WTC11 (cell line): ENCODE data around the gene GRK3. TPM values are rescaled to one million over a fixed set of nuclear protein-coding genes. Genes with fewer than 3 reads are reported as not detected.

ENCODE experiments used
- ATAC-seq: fragments of 200-7000 bp; cut with Tn5 transposase; 2 replicates; pipeline ENCODE4 v1.10.0; 2021; ENCODE audit warnings: mild to moderate bottlenecking, moderate library complexity
- CTCF ChIA-PET: fragments of 300-600 bp; sonication (Branson Sonifier 250); formaldehyde crosslinking; loops from one replicate; lab custom pipeline; 2021; ENCODE audit warnings: antibody characterized with exemption; lab: Charles Lee
- POLR2A ChIA-PET: fragments of 350-600 bp; sonication (Branson Sonifier 250); formaldehyde crosslinking; loops from one replicate; lab custom pipeline; 2021; ENCODE audit warnings: antibody characterized with exemption; lab: Charles Lee
- DNase-seq: peaks from one replicate; pipeline ENCODE4 v3.0.0; 2021; ENCODE audit warnings: low spot score
- H3K27ac Mint-ChIP-seq: 2 replicates; pipeline ENCODE4 v1.8.0; 2021; ENCODE audit warnings: mixed read lengths
- H3K27me3 Mint-ChIP-seq: 2 replicates; pipeline ENCODE4 v1.8.0; 2021; ENCODE audit warnings: low read depth, mild to moderate bottlenecking, moderate library complexity, mixed read lengths
- H3K36me3 Mint-ChIP-seq: 2 replicates; pipeline ENCODE4 v1.8.0; 2021; ENCODE audit warnings: mixed read lengths
- H3K4me1 Mint-ChIP-seq: 2 replicates; pipeline ENCODE4 v1.8.0; 2022; ENCODE audit warnings: mixed read lengths
- H3K4me3 Mint-ChIP-seq: 2 replicates; pipeline ENCODE4 v1.8.0; 2021; ENCODE audit warnings: mild to moderate bottlenecking, moderate library complexity, mixed read lengths
- H3K9me3 Mint-ChIP-seq: 2 replicates; pipeline ENCODE4 v1.8.0; 2021; ENCODE audit warnings: mixed read lengths
- ELF4 ChIP-seq: sonication (generic); formaldehyde crosslinking; IDR thresholded peaks from 2 replicates; pipeline ENCODE4 v1.8.1; 2022; ENCODE audit warnings: low read depth, mild to moderate bottlenecking, moderate library complexity, missing genetic modification reagents
- EMX1 ChIP-seq: fragments of 250-450 bp; sonication (Bioruptor Pico); IDR thresholded peaks from 2 replicates; pipeline ENCODE4 v1.8.0; 2021; ENCODE audit warnings: mild to moderate bottlenecking
- ETV6 ChIP-seq: sonication (generic); formaldehyde crosslinking; IDR thresholded peaks from 2 replicates; pipeline ENCODE4 v1.8.1; 2022; ENCODE audit warnings: mild to moderate bottlenecking, missing genetic modification reagents
- FOXK1 ChIP-seq: sonication (generic); formaldehyde crosslinking; IDR thresholded peaks from 2 replicates; pipeline ENCODE4 v1.8.0; 2022; ENCODE audit warnings: mild to moderate bottlenecking, moderate library complexity, missing genetic modification reagents
- GABPB1 ChIP-seq: sonication (generic); formaldehyde crosslinking; IDR thresholded peaks from 2 replicates; pipeline ENCODE4 v1.8.1; 2023; ENCODE audit warnings: mild to moderate bottlenecking, missing genetic modification reagents
- JUN ChIP-seq: sonication (generic); formaldehyde crosslinking; IDR thresholded peaks from 2 replicates; pipeline ENCODE4 v1.8.0; 2023; ENCODE audit warnings: mild to moderate bottlenecking, missing genetic modification reagents
- NFYB ChIP-seq: sonication (generic); formaldehyde crosslinking; conservative IDR thresholded peaks from 2 replicates; pipeline ENCODE4 v1.8.0; 2022; ENCODE audit warnings: low read depth, missing genetic modification reagents
- NR2C2 ChIP-seq: sonication (generic); formaldehyde crosslinking; IDR thresholded peaks from 2 replicates; pipeline ENCODE4 v1.8.0; 2022; ENCODE audit warnings: mild to moderate bottlenecking, missing genetic modification reagents
- NR3C1 ChIP-seq: sonication (generic); formaldehyde crosslinking; conservative IDR thresholded peaks from 2 replicates; pipeline ENCODE4 v1.8.1; 2023; ENCODE audit warnings: low read depth, mild to moderate bottlenecking, missing genetic modification reagents
- SMAD4 ChIP-seq: sonication (generic); formaldehyde crosslinking; IDR thresholded peaks from 2 replicates; pipeline ENCODE4 v1.8.0; 2022; ENCODE audit warnings: mild to moderate bottlenecking, missing genetic modification reagents
- SOX15 ChIP-seq: fragments of 250-450 bp; sonication (Bioruptor Pico); IDR thresholded peaks from 2 replicates; pipeline ENCODE4 v1.9.0; 2021; ENCODE audit warnings: mild to moderate bottlenecking
- TCF7 ChIP-seq: sonication (generic); formaldehyde crosslinking; IDR thresholded peaks from 2 replicates; pipeline ENCODE4 v1.8.0; 2022; ENCODE audit warnings: mild to moderate bottlenecking, low read depth, missing genetic modification reagents, moderate library complexity
- TEAD1 ChIP-seq: sonication (generic); formaldehyde crosslinking; IDR thresholded peaks from 2 replicates; pipeline ENCODE4 v1.8.0; 2022; ENCODE audit warnings: mild to moderate bottlenecking, missing genetic modification reagents
- TEAD4 ChIP-seq: sonication (generic); formaldehyde crosslinking; IDR thresholded peaks from 2 replicates; pipeline ENCODE4 v1.8.0; 2022; ENCODE audit warnings: mild to moderate bottlenecking, missing genetic modification reagents
- ZNF219 ChIP-seq: sonication (generic); formaldehyde crosslinking; IDR thresholded peaks from 2 replicates; pipeline ENCODE4 v1.8.0; 2023; ENCODE audit warnings: missing genetic modification reagents, mild to moderate bottlenecking, borderline replicate concordance
- ZNF232 ChIP-seq: sonication (generic); formaldehyde crosslinking; IDR thresholded peaks from 2 replicates; pipeline ENCODE4 v1.8.0; 2022; ENCODE audit warnings: mild to moderate bottlenecking, missing genetic modification reagents
- total RNA-seq: library from RNA; stranded (reverse); gene quantifications from 3 replicates; pipeline ENCODE4 v1.2.3, GENCODE V29; 2021
- TF ChIP-seq, protein P1 (sequence below): sonication (generic); formaldehyde crosslinking; IDR thresholded peaks from 2 replicates; pipeline ENCODE4 v1.8.1; 2023; ENCODE audit warnings: mild to moderate bottlenecking, missing genetic modification reagents, moderate library complexity
- TF ChIP-seq, protein P2 (sequence below): sonication (generic); formaldehyde crosslinking; IDR thresholded peaks from 2 replicates; pipeline ENCODE4 v1.8.1; 2023; ENCODE audit warnings: mild to moderate bottlenecking, missing genetic modification reagents, moderate library complexity
- TF ChIP-seq, protein P3 (sequence below): sonication (generic); formaldehyde crosslinking; IDR thresholded peaks from 2 replicates; pipeline ENCODE4 v1.8.1; 2022; ENCODE audit warnings: mild to moderate bottlenecking, missing genetic modification reagents, moderate library complexity, borderline replicate concordance

Gene GRK3
- total RNA-seq, 1 experiment from 2014 or later = 27.1 TPM

DNA sequence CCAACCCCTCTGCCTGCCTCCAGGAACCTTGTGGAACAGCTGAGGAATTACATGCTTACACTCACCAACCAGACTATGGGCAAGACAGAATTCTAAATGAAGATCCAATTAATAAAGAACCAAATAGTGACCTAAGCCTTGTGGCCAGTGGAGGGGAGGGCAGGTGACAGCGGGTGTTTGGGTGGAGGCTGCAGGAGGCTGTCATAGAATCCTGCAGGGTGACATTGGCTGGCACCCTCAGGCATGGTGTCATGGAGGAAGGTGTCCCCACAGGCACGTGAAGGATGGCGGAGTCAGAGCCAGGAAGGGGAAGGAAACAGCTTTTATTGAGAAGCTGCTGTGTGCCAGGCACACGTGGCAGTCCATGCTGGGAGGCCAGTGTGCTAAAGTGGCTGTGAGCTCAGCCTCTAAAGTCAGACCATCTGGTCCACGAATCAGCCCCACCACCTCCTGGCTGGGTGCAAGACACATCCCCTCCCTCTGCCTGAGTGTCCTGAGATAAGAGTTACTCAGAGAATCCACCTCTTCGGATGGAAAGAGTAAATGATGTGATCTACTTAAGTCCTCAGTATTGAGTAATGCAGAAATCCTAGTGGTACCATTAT is 186.2 kb downstream of the GRK3 start (continued):
- no peak for TF ChIP-seq TEAD4
- no peak for TF ChIP-seq NR2C2 (CRISPR knock-in tag)
- TF ChIP-seq NR3C1 (CRISPR knock-in tag) = no peak

DNA sequence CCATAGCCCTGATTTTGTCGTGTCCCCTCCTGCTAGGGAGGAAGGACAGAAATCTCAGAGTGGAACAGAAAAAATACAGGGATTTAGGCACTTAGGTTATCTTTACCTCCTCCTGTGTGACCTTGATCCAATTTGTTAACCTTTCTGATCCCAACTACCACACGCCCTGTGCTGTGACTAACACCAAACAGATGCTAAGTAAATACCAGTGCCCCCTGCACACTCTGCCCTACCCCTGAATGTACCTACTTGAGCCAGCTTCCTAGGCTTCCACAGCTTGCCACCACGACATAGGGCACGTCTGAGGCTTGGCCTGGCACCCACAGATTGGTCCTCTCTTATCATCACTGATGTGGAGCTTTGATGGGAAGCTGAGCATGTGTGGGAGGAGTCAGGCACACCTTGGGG is 186.7 kb downstream of the GRK3 start:
- TF ChIP-seq TCF7 (CRISPR knock-in tag) = no peak
- no peak for TF ChIP-seq FOXK1 (CRISPR knock-in tag)
- CTCF ChIA-PET = interaction anchor here (1.3 kb wide), 1 partner anchor 13 kb away, joined by 3 read pairs; no protein-coding TSS in a partner anchor

DNA sequence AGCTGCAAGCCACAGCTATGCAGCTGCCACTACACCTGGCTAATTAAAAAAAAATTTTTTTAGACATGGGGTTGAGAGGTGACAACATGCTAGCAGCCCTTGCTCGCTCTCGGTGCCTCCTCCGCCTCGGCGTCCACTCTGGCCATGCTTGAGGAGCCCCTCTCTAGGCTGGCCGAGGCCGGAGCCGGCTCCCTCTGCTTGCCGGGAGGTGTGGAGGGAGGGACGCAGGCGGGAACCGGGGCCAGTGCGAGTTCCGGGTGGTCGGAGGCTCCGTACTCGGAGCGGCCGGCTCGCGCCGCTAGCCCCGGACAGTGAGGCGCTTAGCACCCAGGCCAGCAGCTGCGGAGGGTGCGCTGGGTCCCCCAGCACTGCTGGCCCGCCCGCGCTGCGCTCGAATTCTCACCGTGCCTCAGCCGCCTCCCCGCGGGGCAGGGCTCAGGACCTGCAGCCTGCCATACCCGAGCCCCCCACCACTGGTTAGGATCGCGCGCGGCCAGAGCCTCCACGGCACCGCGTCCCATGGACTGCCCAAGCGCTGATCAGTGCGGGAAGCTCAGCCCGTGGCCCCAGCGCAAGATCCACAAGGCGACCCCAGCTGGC is 188.2 kb downstream of the GRK3 start:
- Mint-ChIP-seq H3K9me3 (peaks cover 3% of the 10 kb centered on the region; the same call in 1 of the 2 replicates), H3K36me3 (no peaks in the 10 kb centered on the region), H3K27me3 (no peaks in the 10 kb centered on the region), H3K27ac (no peak overlapping the region), H3K4me3 (no peak overlapping the region), H3K4me1 (no peaks in the 10 kb centered on the region)
- ATAC-seq = no peak
- ChIA-PET POLR2A (no interaction called here), CTCF (interaction anchor here (0.5 to 1.3 kb wide), 2 partner anchors 20 to 172 kb away, joined by 3 to 4 read pairs; no protein-coding TSS in a partner anchor)
- TF ChIP-seq, protein P1, sequence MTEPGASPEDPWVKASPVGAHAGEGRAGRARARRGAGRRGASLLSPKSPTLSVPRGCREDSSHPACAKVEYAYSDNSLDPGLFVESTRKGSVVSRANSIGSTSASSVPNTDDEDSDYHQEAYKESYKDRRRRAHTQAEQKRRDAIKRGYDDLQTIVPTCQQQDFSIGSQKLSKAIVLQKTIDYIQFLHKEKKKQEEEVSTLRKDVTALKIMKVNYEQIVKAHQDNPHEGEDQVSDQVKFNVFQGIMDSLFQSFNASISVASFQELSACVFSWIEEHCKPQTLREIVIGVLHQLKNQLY (CRISPR knock-in tag) = no peak
- TF ChIP-seq ZNF219 (CRISPR knock-in tag) (no peak), SMAD4 (CRISPR knock-in tag) (no peak), SOX15 (CRISPR knock-in tag) (no peak), ETV6 (no peak), GABPB1 (CRISPR knock-in tag) (no peak), ZNF232 (CRISPR knock-in tag) (no peak), JUN (CRISPR knock-in tag) (no peak), ELF4 (CRISPR knock-in tag) (no peak), EMX1 (CRISPR knock-in tag) (no peak), TEAD1 (no peak), TEAD4 (no peak)
- TF ChIP-seq, protein P2, sequence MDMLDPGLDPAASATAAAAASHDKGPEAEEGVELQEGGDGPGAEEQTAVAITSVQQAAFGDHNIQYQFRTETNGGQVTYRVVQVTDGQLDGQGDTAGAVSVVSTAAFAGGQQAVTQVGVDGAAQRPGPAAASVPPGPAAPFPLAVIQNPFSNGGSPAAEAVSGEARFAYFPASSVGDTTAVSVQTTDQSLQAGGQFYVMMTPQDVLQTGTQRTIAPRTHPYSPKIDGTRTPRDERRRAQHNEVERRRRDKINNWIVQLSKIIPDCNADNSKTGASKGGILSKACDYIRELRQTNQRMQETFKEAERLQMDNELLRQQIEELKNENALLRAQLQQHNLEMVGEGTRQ (CRISPR knock-in tag) = no peak
- TF ChIP-seq, protein P3, sequence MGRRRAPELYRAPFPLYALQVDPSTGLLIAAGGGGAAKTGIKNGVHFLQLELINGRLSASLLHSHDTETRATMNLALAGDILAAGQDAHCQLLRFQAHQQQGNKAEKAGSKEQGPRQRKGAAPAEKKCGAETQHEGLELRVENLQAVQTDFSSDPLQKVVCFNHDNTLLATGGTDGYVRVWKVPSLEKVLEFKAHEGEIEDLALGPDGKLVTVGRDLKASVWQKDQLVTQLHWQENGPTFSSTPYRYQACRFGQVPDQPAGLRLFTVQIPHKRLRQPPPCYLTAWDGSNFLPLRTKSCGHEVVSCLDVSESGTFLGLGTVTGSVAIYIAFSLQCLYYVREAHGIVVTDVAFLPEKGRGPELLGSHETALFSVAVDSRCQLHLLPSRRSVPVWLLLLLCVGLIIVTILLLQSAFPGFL (CRISPR knock-in tag) = no peak
- no peak for DNase-seq

More for the DNA sequence above, 186.7 kb downstream of the GRK3 start:
- Mint-ChIP-seq H3K27ac (no peak overlapping the region), H3K36me3 (no peaks in the 10 kb centered on the region), H3K9me3 (peaks cover 3% of the 10 kb centered on the region; the same call in 1 of the 2 replicates), H3K4me3 (no peak overlapping the region), H3K4me1 (no peaks in the 10 kb centered on the region), H3K27me3 (no peaks in the 10 kb centered on the region)
- POLR2A ChIA-PET = no interaction called here
- ATAC-seq (no peak), DNase-seq (no peak)

DNA sequence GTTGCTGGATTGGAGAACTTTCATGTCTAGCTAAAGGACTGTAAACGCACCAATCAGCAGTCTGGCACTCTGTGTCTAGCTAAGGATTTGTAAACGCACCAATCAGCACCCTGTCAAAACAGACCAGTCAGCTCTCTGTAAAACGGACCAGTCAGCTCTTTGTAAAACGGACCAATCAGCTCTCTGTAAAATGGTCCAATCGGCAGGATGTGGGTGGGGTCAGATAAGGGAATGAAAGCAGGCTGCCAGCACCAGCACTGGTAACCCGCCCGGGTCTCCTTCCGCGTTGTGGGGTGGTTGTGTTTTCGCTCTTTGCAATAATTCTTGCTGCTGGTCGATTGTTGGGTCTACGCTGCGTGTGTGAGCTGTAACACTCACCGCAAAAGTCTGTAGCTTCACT is 188.8 kb downstream of the GRK3 start:
- H3K9me3 Mint-ChIP-seq = peaks cover 3% of the 10 kb centered on the region; the same call in 1 of the 2 replicates
- H3K27me3 Mint-ChIP-seq = no peaks in the 10 kb centered on the region
- TF ChIP-seq NFYB (CRISPR knock-in tag) = peak; percentile 58
- TF ChIP-seq TEAD1 = no peak
- no peak overlapping the region for H3K4me3 Mint-ChIP-seq
- no peaks in the 10 kb centered on the region for H3K36me3 Mint-ChIP-seq
- ATAC-seq (no peak), DNase-seq (no peak)
- ChIA-PET POLR2A (no interaction called here), CTCF (interaction anchor here (0.5 to 1.3 kb wide), 2 partner anchors 20 to 172 kb away, joined by 3 to 4 read pairs; no protein-coding TSS in a partner anchor)
- H3K4me1 Mint-ChIP-seq = no peaks in the 10 kb centered on the region
- no peak overlapping the region for H3K27ac Mint-ChIP-seq
